ENCODE measurements around the gene SZRD1. TPM values are rescaled to one million over a fixed set of nuclear protein-coding genes. Genes with fewer than 3 reads are reported as not detected.

SZRD1 gene
- total and polyA plus RNA-seq, 7 donors, result 65.0 to 106 (median 77.3) TPM

- H3K4me3 ChIP-seq, result no peak overlapping the region
- WGBS, 2 donors, result 81 to 85% methylated on average over 5 of the region's 5 CpGs
- intact Hi-C loops (cut with DNase I), result no loop called here
Observed at GRCh38 chr1:16326833-16327404, 40.1 kb upstream of the SZRD1 start.

GRCh38 chr1:16334655-16335340 is 32.2 kb upstream of the SZRD1 start:
- H3K27ac ChIP-seq, result no peak overlapping the region
- TF ChIP-seq POLR2AphosphoS5 (IDR thresholded peaks at IDR 0.05), result no peak
- no peak for TF ChIP-seq CTCF (IDR thresholded peaks at IDR 0.05)
- TF ChIP-seq POLR2A (IDR thresholded peaks at IDR 0.05), result no peak
- TF ChIP-seq EP300 (IDR thresholded peaks at IDR 0.05), result no peak
- H3K9me3 ChIP-seq, result no peaks in the 10 kb centered on the region
- no peak for DNase-seq
- no peak overlapping the region for H3K4me3 ChIP-seq
- WGBS, 2 donors, result 65 to 79% methylated on average over 7 of the region's 7 CpGs
- intact Hi-C loops (cut with DNase I), result no loop called here
- H3K4me1 ChIP-seq, result peaks cover 0 to 9% (median 0%) of the 10 kb centered on the region in 4 donors
- H3K27me3 ChIP-seq, result no peaks in the 10 kb centered on the region
- H3K36me3 ChIP-seq, result no peaks in the 10 kb centered on the region

More at GRCh38 chr1:16326833-16327404, 40.1 kb upstream of the SZRD1 start:
- Histone ChIP-seq H3K27me3 (no peaks in the 10 kb centered on the region), H3K9me3 (no peaks in the 10 kb centered on the region), H3K36me3 (no peaks in the 10 kb centered on the region), H3K4me1 (peaks cover 0 to 27% (median 23%) of the 10 kb centered on the region in 4 donors), H3K27ac (no peak overlapping the region)
- no peak for TF ChIP-seq CTCF (IDR thresholded peaks at IDR 0.05)
- no peak for TF ChIP-seq POLR2A (IDR thresholded peaks at IDR 0.05)
- no peak for TF ChIP-seq POLR2AphosphoS5 (IDR thresholded peaks at IDR 0.05)
- no peak for TF ChIP-seq EP300 (IDR thresholded peaks at IDR 0.05)
- DNase-seq, result no peak

DNA sequence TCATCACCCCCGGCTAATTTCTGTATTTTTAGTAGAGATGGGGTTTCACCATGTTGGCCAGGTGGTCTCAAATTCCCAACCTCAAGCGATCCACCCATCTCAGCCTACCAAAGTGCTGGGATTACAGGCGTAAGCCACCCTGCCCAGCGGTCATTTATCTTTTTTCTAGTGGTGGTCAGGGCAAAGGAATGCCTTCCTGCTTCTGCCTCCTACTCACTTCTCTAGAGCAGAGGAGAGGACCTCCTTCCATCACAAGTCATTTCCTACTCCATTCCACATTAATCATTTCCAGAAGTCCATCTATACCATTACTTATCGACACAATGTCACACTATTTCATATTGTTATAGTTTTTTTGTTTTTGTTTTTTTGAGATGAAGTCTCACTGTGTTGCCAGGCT is 28.1 kb upstream of the SZRD1 start:
- H3K36me3 ChIP-seq, result no peaks in the 10 kb centered on the region
- no peak overlapping the region for H3K4me3 ChIP-seq
- 96 to 97% methylated on average over 5 of the region's 5 CpGs for WGBS, 2 donors
- no peak overlapping the region for H3K27ac ChIP-seq
- no peaks in the 10 kb centered on the region for H3K9me3 ChIP-seq
- no peaks in the 10 kb centered on the region for H3K27me3 ChIP-seq
- DNase-seq, result peak; percentile 4
- no peak for TF ChIP-seq EP300 (IDR thresholded peaks at IDR 0.05)
- TF ChIP-seq CTCF (IDR thresholded peaks at IDR 0.05), result no peak
- no peak for TF ChIP-seq POLR2AphosphoS5 (IDR thresholded peaks at IDR 0.05)
- no peak for TF ChIP-seq POLR2A (IDR thresholded peaks at IDR 0.05)
- H3K4me1 ChIP-seq, result peaks cover 0 to 9% (median 0%) of the 10 kb centered on the region in 4 donors
- intact Hi-C loops (cut with DNase I), result no loop called here

DNA sequence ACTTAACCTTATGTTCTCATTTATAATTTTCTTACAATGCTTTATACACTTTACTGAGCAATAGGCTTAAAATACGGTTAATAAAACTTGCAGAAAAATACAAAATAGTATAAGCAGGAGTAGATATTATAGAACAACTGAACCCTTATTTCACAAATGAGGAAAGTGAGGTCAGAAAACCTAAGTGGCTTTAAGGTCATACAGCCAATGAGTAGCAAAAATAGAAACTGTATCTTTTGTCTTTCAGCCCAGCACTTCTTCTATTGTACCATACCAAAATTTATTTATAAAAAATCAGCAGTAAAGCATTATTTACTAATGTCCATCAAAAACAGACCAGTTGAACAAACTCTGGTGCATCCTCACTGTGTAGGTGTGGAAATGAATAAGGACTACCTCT is 26.4 kb upstream of the SZRD1 start:
- intact Hi-C loops (cut with DNase I), result no loop called here
- peaks cover 0 to 9% (median 0%) of the 10 kb centered on the region in 4 donors for H3K4me1 ChIP-seq
- no peak overlapping the region for H3K4me3 ChIP-seq
- H3K9me3 ChIP-seq, result no peaks in the 10 kb centered on the region
- H3K27ac ChIP-seq, result no peak overlapping the region
- TF ChIP-seq CTCF (IDR thresholded peaks at IDR 0.05) (no peak), POLR2AphosphoS5 (IDR thresholded peaks at IDR 0.05) (no peak), EP300 (IDR thresholded peaks at IDR 0.05) (no peak), POLR2A (IDR thresholded peaks at IDR 0.05) (no peak)
- DNase-seq, result no peak
- no peaks in the 10 kb centered on the region for H3K27me3 ChIP-seq
- 96 to 97% methylated on average over 1 of the region's 1 CpG for WGBS, 2 donors
- H3K36me3 ChIP-seq, result no peaks in the 10 kb centered on the region

Data from sigmoid colon (tissue), 7 donors.